SK-N-SH (cell line): ENCODE data around the gene MAGEE2. TPM values are rescaled to one million over a fixed set of nuclear protein-coding genes. Genes with fewer than 3 reads are reported as not detected.
"Not testable (repeated sequence)": the region's sequence is repeated elsewhere in the genome, so short reads cannot be mapped to it uniquely, and the experiment has no call there.

ENCODE experiments used
- CTCF ChIA-PET: fragments of 300-600, 350-600 bp; formaldehyde crosslinking; extraction: SDS; loops from one replicate; lab custom pipeline; 2021; lab: Yijun Ruan, JAX
- POLR2A ChIA-PET: fragments of 350-600 bp; sonication (Branson Sonifier 250); formaldehyde crosslinking; extraction: SDS; loops from one replicate; lab custom pipeline; 2020; ENCODE audit warnings: antibody characterized with exemption, inconsistent platforms; lab: Yijun Ruan, JAX
- DNase-seq: peaks from one replicate; pipeline ENCODE4 v3.0.0; 2012
- H2AFZ ChIP-seq: fragments of 200-600 bp; sonication (generic); 2 replicates; pipeline ENCODE4 v1.8.1; 2016; ENCODE audit warnings: antibody characterized with exemption, mild to moderate bottlenecking, low read depth
- H3F3A ChIP-seq: fragments of 200-600 bp; sonication (generic); replicated peaks from 2 replicates; pipeline ENCODE3; 2016; ENCODE audit warnings: antibody characterized with exemption, mild to moderate bottlenecking; ENCODE audit not compliant: insufficient read depth
- H3K27ac ChIP-seq, 2 experiments: fragments of 200-500 bp in 1 of 2; fragments of 200-600 bp in 1 of 2; sonication (Bioruptor generic) in 1 of 2; sonication (generic), shearing (Covaris generic) in 1 of 2; 2 replicates each; pipeline versions ENCODE4 v1.5.1 to v1.6.1; 2014 to 2016; ENCODE audit warnings: low read depth in 2 of 2, inconsistent platforms in 1 of 2, low read length in 1 of 2, mild to moderate bottlenecking in 1 of 2, mixed read lengths in 1 of 2
- H3K27me3 ChIP-seq: fragments of 200-600 bp; sonication (generic), shearing (Covaris generic); 2 replicates; pipeline ENCODE4 v1.6.1; 2016; ENCODE audit warnings: mixed run types; ENCODE audit not compliant: insufficient read depth
- H3K36me3 ChIP-seq, 2 experiments: fragments of 200-500 bp in 1 of 2; fragments of 200-600 bp in 1 of 2; sonication (Bioruptor generic) in 1 of 2; sonication (generic) in 1 of 2; replicated peaks in 1 of 2; 2 replicates each; pipeline versions ENCODE3 to v1.5.1; 2014 to 2016; ENCODE audit warnings: low read length in 1 of 2, mild to moderate bottlenecking in 1 of 2; ENCODE audit not compliant: insufficient read depth in 2 of 2, control insufficient read depth in 1 of 2
- H3K4me1 ChIP-seq, 2 experiments: fragments of 200-500 bp in 1 of 2; fragments of 200-600 bp in 1 of 2; sonication (Bioruptor generic) in 1 of 2; sonication (generic), shearing (Covaris generic) in 1 of 2; 2 replicates each; pipeline versions ENCODE4 v1.5.1 to v1.6.1; 2014 to 2016; ENCODE audit warnings: low read depth in 1 of 2, low read length in 1 of 2, mixed run types in 1 of 2; ENCODE audit not compliant: insufficient read depth in 2 of 2, control insufficient read depth in 1 of 2
- H3K4me2 ChIP-seq: fragments of 200-600 bp; sonication (generic), shearing (Covaris generic); 2 replicates; pipeline ENCODE4 v1.6.1; 2017; ENCODE audit warnings: mixed run types
- H3K4me3 ChIP-seq, 2 experiments: fragments of 200-500 bp in 1 of 2; fragments of 200-600 bp in 1 of 2; sonication (Bioruptor generic) in 1 of 2; sonication (generic), shearing (Covaris generic) in 1 of 2; 2 replicates each; pipeline versions ENCODE4 v1.5.1 to v1.8.1; 2014 to 2016; ENCODE audit warnings: low read depth in 2 of 2, inconsistent platforms in 1 of 2, low read length in 1 of 2, mild to moderate bottlenecking in 1 of 2, mixed read lengths in 1 of 2, moderate library complexity in 1 of 2
- H3K79me2 ChIP-seq: fragments of 200-600 bp; sonication (generic); 2 replicates; pipeline ENCODE4 v1.8.1; 2017; ENCODE audit warnings: mild to moderate bottlenecking; ENCODE audit not compliant: insufficient read depth
- H3K9ac ChIP-seq: fragments of 200-600 bp; sonication (generic); 2 replicates; pipeline ENCODE4 v1.6.1; 2017; ENCODE audit warnings: mixed run types
- H3K9me2 ChIP-seq: fragments of 200-600 bp; sonication (generic); 2 replicates; pipeline ENCODE4 v1.6.1; 2017; ENCODE audit warnings: mixed run types
- H3K9me3 ChIP-seq: fragments of 200-600 bp; sonication (generic); 2 replicates; pipeline ENCODE4 v1.6.1; 2017; ENCODE audit warnings: mixed run types, mild to moderate bottlenecking, moderate library complexity
- H4K20me1 ChIP-seq: fragments of 200-600 bp; sonication (generic); 2 replicates; pipeline ENCODE4 v1.6.1; 2017; ENCODE audit warnings: mild to moderate bottlenecking, mixed run types; ENCODE audit not compliant: insufficient read depth
- EZH2phosphoT487 ChIP-seq: fragments of 200-600 bp; sonication (generic); IDR thresholded peaks from 2 replicates; pipeline ENCODE4 v1.6.1; 2017; ENCODE audit warnings: low read depth, mixed run types, mild to moderate bottlenecking, antibody characterized with exemption, moderate library complexity, borderline replicate concordance
- JUND ChIP-seq: IDR thresholded peaks from 2 replicates; pipeline ENCODE4 v1.4.0; 2012
- PBX3 ChIP-seq: IDR thresholded peaks from 2 replicates; pipeline ENCODE4; 2012
- RFX5 ChIP-seq: IDR thresholded peaks from 2 replicates; pipeline ENCODE4 v1.6.1; 2012; ENCODE audit warnings: mild to moderate bottlenecking, improper control_type of control experiment, low read length
- SIN3A ChIP-seq: IDR thresholded peaks from 2 replicates; pipeline ENCODE4 v1.6.1; 2012; ENCODE audit warnings: low read depth, mild to moderate bottlenecking, low read length, moderate library complexity, borderline replicate concordance
- USF1 ChIP-seq: IDR thresholded peaks from 2 replicates; pipeline ENCODE4 v1.4.0; 2012; ENCODE audit warnings: low read depth, borderline replicate concordance
- YY1 ChIP-seq: IDR thresholded peaks from 2 replicates; pipeline ENCODE4 v1.4.0; 2012; ENCODE audit warnings: low read depth, mild to moderate bottlenecking
- ZBTB33 ChIP-seq: IDR thresholded peaks from 2 replicates; pipeline ENCODE4 v1.4.0; 2012; ENCODE audit warnings: low read depth, borderline replicate concordance
- WGBS: methylation state at CpG from one replicate; pipeline ENCODE4 v1.1.6; 2017; ENCODE audit warnings: low lambda C conversion rate; 5-methylcytosine and 5-hydroxymethylcytosine counted together
- polyA plus RNA-seq, 3 experiments: library from polyadenylated mRNA; depleted of rRNA; stranded (reverse); fragments of >200 nt; gene quantifications; 2 replicates each; pipeline ENCODE4 v1.2.3, GENCODE V29; 2012

MAGEE2 gene
- polyA plus RNA-seq, 1 of the 3 experiments (the other 2 are of a cell fraction) = not detected

GRCh38 chrX:75786290-75786689, 1.2 kb upstream of the MAGEE2 start (continued):
- TF ChIP-seq USF1 = no peak
- no peak for TF ChIP-seq YY1
- no peak for TF ChIP-seq JUND

- no peaks in the 10 kb centered on the region for H4K20me1 ChIP-seq
- no peaks in the 10 kb centered on the region for H3F3A ChIP-seq
- ChIA-PET POLR2A (no interaction called here), CTCF (no interaction called here)
- H3K9me2 ChIP-seq = no peaks in the 10 kb centered on the region
- no peaks in the 10 kb centered on the region for H3K36me3 ChIP-seq
- no peaks in the 10 kb centered on the region for H3K9me3 ChIP-seq
- no peak overlapping the region; a peak in 1 of 4 replicates for H3K4me3 ChIP-seq
- H3K27ac ChIP-seq = no peak overlapping the region
- no peak overlapping the region for H2AFZ ChIP-seq
- no peaks in the 10 kb centered on the region for H3K79me2 ChIP-seq
- H3K4me1 ChIP-seq = no peaks in the 10 kb centered on the region; a peak in 1 of 4 replicates
- no peak overlapping the region for H3K9ac ChIP-seq
- DNase-seq = peak; percentile 34
- 1% methylated on average over 15 of the region's 15 CpGs for WGBS
- H3K27me3 ChIP-seq = no peaks in the 10 kb centered on the region
- no peak for TF ChIP-seq YY1
- no peak for TF ChIP-seq JUND
- TF ChIP-seq PBX3 = no peak
- TF ChIP-seq SIN3A = no peak
- TF ChIP-seq EZH2phosphoT487 = no peak
- TF ChIP-seq RFX5 = no peak
- TF ChIP-seq ZBTB33 = no peak
- H3K4me2 ChIP-seq = no peak overlapping the region; the same call in 1 of the 2 replicates
Measured at GRCh38 chrX:75781611-75782010, 3.4 kb downstream of the MAGEE2 start.

GRCh38 chrX:75768063-75768462, 17.0 kb downstream of the MAGEE2 start:
- H2AFZ ChIP-seq, H3K9me3 ChIP-seq, H3K27me3 ChIP-seq, H3K27ac ChIP-seq, POLR2A ChIA-PET, H3K36me3 ChIP-seq, H3K4me3 ChIP-seq, CTCF ChIA-PET, H3K9ac ChIP-seq, H3K9me2 ChIP-seq, H3F3A ChIP-seq, H4K20me1 ChIP-seq, DNase-seq, H3K79me2 ChIP-seq, H3K4me1 ChIP-seq, H3K4me2 ChIP-seq: not testable (repeated sequence)
- WGBS = 24% methylated on average over 5 of the region's 5 CpGs
